Gastroesophageal sphincter (tissue), 4 donors: ENCODE measurements around the gene NDNF. TPM values are rescaled to one million over a fixed set of nuclear protein-coding genes. Genes with fewer than 3 reads are reported as not detected.

ENCODE experiments used
- ATAC-seq: fragments of 150-250 bp; one replicate; pipeline ENCODE4 v1.9.1; 2016; ENCODE audit warnings: mild to moderate bottlenecking, moderate library complexity
- H3K27ac ChIP-seq, 4 donors: fragments of 200-600 bp; sonication (generic) in 3 of 4; 1 replicate in 3 of 4; 2 replicates in 1 of 4; pipeline ENCODE4 v1.5.1; 2016 to 2019
- H3K27me3 ChIP-seq: fragments of 200-600 bp; sonication (generic); one replicate; pipeline ENCODE4 v1.5.1; 2019
- H3K36me3 ChIP-seq, 2 donors: fragments of 200-600 bp; sonication (generic); one replicate each; pipeline ENCODE4 v1.5.1; 2019; ENCODE audit warnings: control low read depth in 1 of 2
- H3K4me1 ChIP-seq, 3 donors: fragments of 200-600 bp; sonication (generic); 1 replicate in 2 of 3; 2 replicates in 1 of 3; pipeline ENCODE4 v1.5.1; 2016 to 2019; ENCODE audit warnings: control low read depth in 2 of 3
- H3K4me3 ChIP-seq, 2 donors: fragments of 200-600 bp; sonication (generic); one replicate each; pipeline ENCODE4 v1.5.1; 2019; ENCODE audit warnings: mild to moderate bottlenecking in 1 of 2, moderate library complexity in 1 of 2
- H3K9me3 ChIP-seq, 3 donors: fragments of 200-600 bp; sonication (generic); one replicate each; pipeline ENCODE4 v1.5.1; 2017 to 2019; ENCODE audit warnings: control low read depth in 2 of 3
- CTCF ChIP-seq, 4 experiments: fragments of 200-600 bp in 2 of 4; fragments of 450-650 bp in 2 of 4; sonication (generic) in 1 of 4; IDR thresholded peaks; one replicate each; pipeline ENCODE4 v1.5.1; 2017 to 2019; ENCODE audit warnings: antibody characterized with exemption in 4 of 4, mild to moderate bottlenecking in 2 of 4, moderate library complexity in 2 of 4
- EP300 ChIP-seq: sonication (generic); formaldehyde crosslinking; IDR thresholded peaks from one replicate; pipeline ENCODE4 v1.6.1; 2017; ENCODE audit warnings: antibody characterized with exemption, mild to moderate bottlenecking
- POLR2A ChIP-seq, 2 donors: fragments of 450-650 bp; IDR thresholded peaks; one replicate each; pipeline ENCODE4 v1.6.1; 2017; ENCODE audit warnings: antibody characterized with exemption in 2 of 2, mild to moderate bottlenecking in 2 of 2, moderate library complexity in 1 of 2
- POLR2AphosphoS5 ChIP-seq: sonication (generic); formaldehyde crosslinking; IDR thresholded peaks from one replicate; pipeline ENCODE4 v1.6.1; 2017; ENCODE audit warnings: antibody characterized with exemption
- WGBS, 2 donors: methylation state at CpG; one replicate each; pipeline ENCODE4 v1.1.5; 2018; ENCODE audit warnings: low coverage in 1 of 2; 5-methylcytosine and 5-hydroxymethylcytosine counted together
- total RNA-seq, 4 donors: library from RNA; depleted of rRNA; stranded (reverse); fragments of >200 nt; gene quantifications; one replicate each; pipeline ENCODE4 v1.1.0, GENCODE V29; 2016

Gene NDNF
- total RNA-seq, 4 donors from 2014 or later = 5.3 to 14.2 (median 9.7) TPM

GRCh38 chr4:121030131-121030530 lies 42.2 kb downstream of the NDNF start:
- TF ChIP-seq EP300 (no peak), POLR2A (IDR thresholded peaks at IDR 0.05) (no peak), POLR2AphosphoS5 (no peak), CTCF (IDR thresholded peaks at IDR 0.05) (no peak)
- Histone ChIP-seq H3K27ac (no peak overlapping the region), H3K4me1 (no peaks in the 10 kb centered on the region), H3K4me3 (no peak overlapping the region), H3K27me3 (no peaks in the 10 kb centered on the region), H3K9me3 (no peaks in the 10 kb centered on the region), H3K36me3 (no peaks in the 10 kb centered on the region)
- no peak for ATAC-seq

GRCh38 chr4:121026034-121026433 lies 46.3 kb downstream of the NDNF start:
- no peak overlapping the region for H3K27ac ChIP-seq

GRCh38 chr4:121025540-121025939 lies 46.8 kb downstream of the NDNF start:
- TF ChIP-seq EP300 = no peak
- no peak for TF ChIP-seq POLR2A (IDR thresholded peaks at IDR 0.05)
- TF ChIP-seq CTCF (IDR thresholded peaks at IDR 0.05) = no peak
- TF ChIP-seq POLR2AphosphoS5 = no peak
- ATAC-seq = no peak
- no peaks in the 10 kb centered on the region for H3K36me3 ChIP-seq
- no peaks in the 10 kb centered on the region for H3K4me1 ChIP-seq
- H3K4me3 ChIP-seq = no peak overlapping the region
- H3K9me3 ChIP-seq = no peaks in the 10 kb centered on the region
- 77 to 83% methylated on average over 3 of the region's 3 CpGs for WGBS, 2 donors
- no peak overlapping the region for H3K27ac ChIP-seq
- H3K27me3 ChIP-seq = no peaks in the 10 kb centered on the region

More at GRCh38 chr4:121026034-121026433, 46.3 kb downstream of the NDNF start:
- H3K36me3 ChIP-seq = no peaks in the 10 kb centered on the region
- H3K4me3 ChIP-seq = no peak overlapping the region
- TF ChIP-seq POLR2AphosphoS5 (no peak), CTCF (IDR thresholded peaks at IDR 0.05) (no peak), POLR2A (IDR thresholded peaks at IDR 0.05) (no peak), EP300 (no peak)
- H3K9me3 ChIP-seq = no peaks in the 10 kb centered on the region
- 82 to 86% methylated on average over 2 of the region's 2 CpGs for WGBS, 2 donors
- no peaks in the 10 kb centered on the region for H3K27me3 ChIP-seq
- ATAC-seq = no peak
- no peaks in the 10 kb centered on the region for H3K4me1 ChIP-seq

DNA sequence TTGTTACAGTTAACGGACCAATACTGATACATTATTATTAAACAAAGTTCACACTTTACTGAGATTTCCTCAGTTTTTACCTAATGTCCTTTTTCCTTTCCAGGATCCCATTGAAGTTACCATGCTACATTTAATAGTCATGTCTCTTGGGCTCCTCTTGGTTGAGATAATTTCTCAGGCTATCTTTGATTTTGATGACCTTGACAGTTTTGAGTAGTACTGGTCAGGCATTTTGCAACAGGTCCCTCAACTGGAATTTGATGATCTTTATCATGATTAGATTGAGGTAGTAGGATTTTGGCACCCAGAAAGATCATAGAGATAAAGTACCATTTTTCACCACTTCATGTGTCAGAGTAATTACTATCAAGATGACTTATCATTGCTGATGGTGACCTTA lies 53.8 kb downstream of the NDNF start:
- Histone ChIP-seq H3K36me3 (no peaks in the 10 kb centered on the region), H3K27ac (no peak overlapping the region), H3K9me3 (no peaks in the 10 kb centered on the region), H3K27me3 (no peaks in the 10 kb centered on the region), H3K4me1 (no peaks in the 10 kb centered on the region), H3K4me3 (no peak overlapping the region)
- TF ChIP-seq POLR2A (IDR thresholded peaks at IDR 0.05) = no peak
- no peak for TF ChIP-seq POLR2AphosphoS5
- no peak for TF ChIP-seq CTCF (IDR thresholded peaks at IDR 0.05)
- no peak for TF ChIP-seq EP300
- no peak for ATAC-seq
- WGBS, 2 donors = 92 to 95% methylated on average over 1 of the region's 1 CpG

- TF ChIP-seq CTCF (IDR thresholded peaks at IDR 0.05) = no peak
- TF ChIP-seq POLR2A (IDR thresholded peaks at IDR 0.05) = no peak
- no peak for TF ChIP-seq POLR2AphosphoS5
- no peak for TF ChIP-seq EP300
- H3K4me1 ChIP-seq = no peaks in the 10 kb centered on the region
- H3K9me3 ChIP-seq = no peaks in the 10 kb centered on the region
- no peaks in the 10 kb centered on the region for H3K36me3 ChIP-seq
- no peak overlapping the region for H3K27ac ChIP-seq
- no peak for ATAC-seq
- H3K27me3 ChIP-seq = no peaks in the 10 kb centered on the region
- 70 to 79% methylated on average over 2 to 6 of the region's 6 CpGs for WGBS, 2 donors
- no peak overlapping the region for H3K4me3 ChIP-seq
These were observed 55.7 kb downstream of the NDNF start for GRCh38 chr4:121016611-121017010.
